Sigmoid colon (tissue), 7 donors: ENCODE measurements around the gene SMIM30. TPM values are rescaled to one million over a fixed set of nuclear protein-coding genes. Genes with fewer than 3 reads are reported as not detected.

Experiments
- DNase-seq: peaks from one replicate; pipeline ENCODE4 v3.0.0-alpha.2; 2019
- H3K27ac ChIP-seq, 4 donors: fragments of 200-600 bp; sonication (generic); one replicate each; pipeline ENCODE4 v1.5.1; 2016 to 2019; ENCODE audit warnings: mild to moderate bottlenecking in 1 of 4
- H3K27me3 ChIP-seq, 3 donors: fragments of 200-600 bp; sonication (generic); one replicate each; pipeline ENCODE4 v1.5.1; 2019; ENCODE audit warnings: mild to moderate bottlenecking in 1 of 3
- H3K36me3 ChIP-seq, 4 donors: fragments of 200-600 bp; sonication (generic); one replicate each; pipeline ENCODE4 v1.5.1; 2016 to 2019
- H3K4me1 ChIP-seq, 4 donors: fragments of 200-600 bp; sonication (generic); one replicate each; pipeline ENCODE4 v1.5.1; 2017 to 2019
- H3K4me3 ChIP-seq, 4 donors: fragments of 200-600 bp; sonication (generic); one replicate each; pipeline ENCODE4 v1.5.1; 2017 to 2019; ENCODE audit warnings: mild to moderate bottlenecking in 2 of 4, moderate library complexity in 1 of 4
- H3K9me3 ChIP-seq, 4 donors: fragments of 200-600 bp in 3 of 4; sonication (generic) in 3 of 4; one replicate each; pipeline versions ENCODE4 v1.5.1 to v1.6.1; 2013 to 2019
- EP300 ChIP-seq, 4 donors: sonication (generic); formaldehyde crosslinking; IDR thresholded peaks; one replicate each; pipeline ENCODE4 v1.6.1; 2017; ENCODE audit warnings: antibody characterized with exemption in 4 of 4
- POLR2A ChIP-seq, 2 donors: fragments of 450-650 bp; IDR thresholded peaks; one replicate each; pipeline ENCODE4 v1.6.1; 2016; ENCODE audit warnings: antibody characterized with exemption in 2 of 2, mild to moderate bottlenecking in 2 of 2, moderate library complexity in 2 of 2
- POLR2AphosphoS5 ChIP-seq, 4 donors: sonication (generic); formaldehyde crosslinking; IDR thresholded peaks; one replicate each; pipeline ENCODE4 v1.6.1; 2017; ENCODE audit warnings: antibody characterized with exemption in 4 of 4
- WGBS, 2 donors: extraction: QIAGEN DNeasy Blood & Tissue Kit; methylation state at CpG; one replicate each; pipeline ENCODE4 v1.1.7; 2013; 5-methylcytosine and 5-hydroxymethylcytosine counted together
- intact Hi-C: fragments of 100-400 bp; cut with DNase I; formaldehyde crosslinking; loops from one replicate; pipeline ENCODE4 v1.15.1; 2023
- polyA plus RNA-seq, 3 donors: library from polyadenylated mRNA; stranded (reverse); fragments of 200-250 nt; gene quantifications; one replicate each; pipeline ENCODE4 v1.2.3, GENCODE V29; 2013
- total RNA-seq, 4 donors: library from RNA; depleted of rRNA; stranded (reverse); fragments of >200 nt; gene quantifications; one replicate each; pipeline ENCODE4 v1.1.0, GENCODE V29; 2016
- TF ChIP-seq, protein P1 (sequence below), 4 experiments: fragments of 450-650 bp in 3 of 4; fragments of 200-600 bp in 1 of 4; IDR thresholded peaks; one replicate each; pipeline ENCODE4 v1.5.1; 2016 to 2019; ENCODE audit warnings: antibody characterized with exemption in 4 of 4, mild to moderate bottlenecking in 3 of 4, moderate library complexity in 2 of 4
- donor health status: healthy with polysubstance abuse.
- donor health status: Bipolar disorder and iron deficiency.
- donor health status: healthy.

SMIM30 gene
- total and polyA plus RNA-seq, 7 donors, result 37.0 to 79.0 (median 56.7) TPM

DNA sequence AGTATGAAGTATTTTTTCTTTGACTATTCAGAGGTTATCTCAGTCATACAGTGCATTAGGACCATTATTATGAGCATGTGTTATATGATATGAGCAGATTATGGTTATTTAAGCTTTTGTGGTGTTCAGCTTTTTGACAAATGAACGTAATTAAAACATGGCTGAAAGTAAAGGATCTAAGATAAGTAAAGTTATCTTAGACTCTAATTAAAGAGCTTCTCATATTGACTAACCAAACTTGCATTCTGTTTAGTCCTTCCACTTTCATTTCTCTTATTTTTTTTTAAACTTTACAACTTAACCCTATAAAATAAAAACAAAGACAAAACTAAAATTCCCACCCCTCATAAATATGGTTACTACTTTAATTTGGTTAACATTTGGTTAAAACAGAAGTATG, 24.8 kb downstream of the SMIM30 start:
- 69 to 73% methylated on average over 1 of the region's 1 CpG for WGBS, 2 donors
- no peak overlapping the region for H3K27ac ChIP-seq
- intact Hi-C loops, result no loop called here
- TF ChIP-seq, protein P1, sequence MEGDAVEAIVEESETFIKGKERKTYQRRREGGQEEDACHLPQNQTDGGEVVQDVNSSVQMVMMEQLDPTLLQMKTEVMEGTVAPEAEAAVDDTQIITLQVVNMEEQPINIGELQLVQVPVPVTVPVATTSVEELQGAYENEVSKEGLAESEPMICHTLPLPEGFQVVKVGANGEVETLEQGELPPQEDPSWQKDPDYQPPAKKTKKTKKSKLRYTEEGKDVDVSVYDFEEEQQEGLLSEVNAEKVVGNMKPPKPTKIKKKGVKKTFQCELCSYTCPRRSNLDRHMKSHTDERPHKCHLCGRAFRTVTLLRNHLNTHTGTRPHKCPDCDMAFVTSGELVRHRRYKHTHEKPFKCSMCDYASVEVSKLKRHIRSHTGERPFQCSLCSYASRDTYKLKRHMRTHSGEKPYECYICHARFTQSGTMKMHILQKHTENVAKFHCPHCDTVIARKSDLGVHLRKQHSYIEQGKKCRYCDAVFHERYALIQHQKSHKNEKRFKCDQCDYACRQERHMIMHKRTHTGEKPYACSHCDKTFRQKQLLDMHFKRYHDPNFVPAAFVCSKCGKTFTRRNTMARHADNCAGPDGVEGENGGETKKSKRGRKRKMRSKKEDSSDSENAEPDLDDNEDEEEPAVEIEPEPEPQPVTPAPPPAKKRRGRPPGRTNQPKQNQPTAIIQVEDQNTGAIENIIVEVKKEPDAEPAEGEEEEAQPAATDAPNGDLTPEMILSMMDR (IDR thresholded peaks at IDR 0.05), result no peak
- TF ChIP-seq POLR2AphosphoS5 (IDR thresholded peaks at IDR 0.05) (no peak), POLR2A (IDR thresholded peaks at IDR 0.05) (no peak), EP300 (IDR thresholded peaks at IDR 0.05) (no peak)
- no peaks in the 10 kb centered on the region for H3K4me1 ChIP-seq
- H3K9me3 ChIP-seq, result no peaks in the 10 kb centered on the region
- H3K27me3 ChIP-seq, result no peaks in the 10 kb centered on the region
- DNase-seq, result no peak
- no peaks in the 10 kb centered on the region for H3K36me3 ChIP-seq
- H3K4me3 ChIP-seq, result no peak overlapping the region

DNA sequence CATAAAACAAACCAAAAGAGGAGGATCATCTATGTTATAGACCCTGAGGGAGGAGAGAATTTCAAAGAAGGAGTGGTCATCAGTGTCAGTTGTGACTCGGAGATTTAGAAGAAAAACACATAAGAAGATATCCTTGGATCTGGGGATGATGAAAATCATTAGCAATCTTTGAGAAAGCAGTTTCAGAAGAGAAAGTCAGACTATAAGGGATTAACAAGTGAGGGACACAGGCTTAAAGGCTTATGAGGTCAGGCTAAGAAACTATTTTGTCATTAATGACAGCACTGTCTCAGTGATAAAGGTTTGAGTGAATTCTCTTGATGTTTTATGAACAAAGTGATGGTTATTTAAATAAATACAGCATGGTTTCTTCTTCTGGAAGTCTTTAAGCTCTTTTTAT, 25.6 kb downstream of the SMIM30 start:
- intact Hi-C loops, result no loop called here
- Histone ChIP-seq H3K4me3 (no peak overlapping the region), H3K27me3 (no peaks in the 10 kb centered on the region), H3K4me1 (no peaks in the 10 kb centered on the region), H3K27ac (no peak overlapping the region), H3K36me3 (no peaks in the 10 kb centered on the region), H3K9me3 (no peaks in the 10 kb centered on the region)
- DNase-seq, result no peak
- TF ChIP-seq, protein P1 (IDR thresholded peaks at IDR 0.05), result no peak
- no peak for TF ChIP-seq EP300 (IDR thresholded peaks at IDR 0.05)
- no peak for TF ChIP-seq POLR2AphosphoS5 (IDR thresholded peaks at IDR 0.05)
- no peak for TF ChIP-seq POLR2A (IDR thresholded peaks at IDR 0.05)
- 80 to 86% methylated on average over 1 of the region's 1 CpG for WGBS, 2 donors

DNA sequence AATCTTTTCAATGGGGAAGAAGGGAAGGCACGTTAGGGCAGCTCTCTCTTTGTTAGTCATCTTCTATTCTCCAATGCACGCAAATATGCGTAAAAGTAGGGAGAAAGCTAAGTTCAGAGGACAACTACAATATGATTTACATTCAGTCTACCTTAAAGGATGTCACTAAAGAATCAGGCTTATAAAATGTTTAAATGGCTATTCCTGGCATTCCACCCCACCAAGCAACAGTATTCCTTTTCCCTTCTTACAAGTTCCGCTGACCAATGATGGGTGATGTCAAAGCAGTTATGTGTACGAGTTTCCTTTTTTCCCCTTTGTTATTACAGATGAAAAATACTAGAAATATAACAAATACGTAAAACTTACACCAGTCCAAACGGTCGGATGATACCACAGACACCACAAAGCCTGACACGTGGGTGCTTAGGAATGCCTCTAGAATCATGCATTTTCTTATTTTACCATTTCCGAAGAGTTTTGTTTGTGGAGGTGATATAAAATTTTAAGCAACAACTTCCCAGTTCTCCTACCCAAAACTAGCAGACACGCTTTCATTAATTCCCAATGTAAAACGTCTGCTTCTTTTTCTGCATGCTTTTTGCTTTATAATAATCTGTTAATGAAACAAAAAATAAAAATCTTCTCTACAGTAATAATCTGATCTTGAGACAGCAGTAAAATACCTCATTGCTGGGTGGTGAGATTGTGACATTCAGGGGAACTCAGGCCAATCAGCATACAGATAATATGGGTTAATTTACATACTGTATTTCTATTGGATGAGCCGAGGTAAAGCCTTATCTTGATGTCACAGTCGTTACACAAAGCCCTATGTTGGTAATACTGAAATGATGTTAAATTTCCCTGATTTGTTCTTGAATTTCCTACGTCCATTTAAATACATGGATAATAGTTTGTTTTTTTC, 31.0 kb downstream of the SMIM30 start:
- Histone ChIP-seq H3K4me3 (peak overlapping the region in 3 of 4 donors; percentile 49 to 54 (median 54)), H3K36me3 (no peaks in the 10 kb centered on the region), H3K4me1 (peaks cover 0 to 18% (median 10%) of the 10 kb centered on the region in 4 donors), H3K27me3 (no peaks in the 10 kb centered on the region), H3K27ac (peak overlapping the region in 3 of 4 donors; percentile 19 to 45 (median 33)), H3K9me3 (no peaks in the 10 kb centered on the region)
- 45 to 56% methylated on average over 15 of the region's 15 CpGs for WGBS, 2 donors
- intact Hi-C loops, result no loop called here
- DNase-seq, result no peak
- TF ChIP-seq POLR2AphosphoS5 (IDR thresholded peaks at IDR 0.05) (no peak), POLR2A (IDR thresholded peaks at IDR 0.05) (no peak), EP300 (IDR thresholded peaks at IDR 0.05) (no peak)
- TF ChIP-seq, protein P1 (IDR thresholded peaks at IDR 0.05), result no peak

DNA sequence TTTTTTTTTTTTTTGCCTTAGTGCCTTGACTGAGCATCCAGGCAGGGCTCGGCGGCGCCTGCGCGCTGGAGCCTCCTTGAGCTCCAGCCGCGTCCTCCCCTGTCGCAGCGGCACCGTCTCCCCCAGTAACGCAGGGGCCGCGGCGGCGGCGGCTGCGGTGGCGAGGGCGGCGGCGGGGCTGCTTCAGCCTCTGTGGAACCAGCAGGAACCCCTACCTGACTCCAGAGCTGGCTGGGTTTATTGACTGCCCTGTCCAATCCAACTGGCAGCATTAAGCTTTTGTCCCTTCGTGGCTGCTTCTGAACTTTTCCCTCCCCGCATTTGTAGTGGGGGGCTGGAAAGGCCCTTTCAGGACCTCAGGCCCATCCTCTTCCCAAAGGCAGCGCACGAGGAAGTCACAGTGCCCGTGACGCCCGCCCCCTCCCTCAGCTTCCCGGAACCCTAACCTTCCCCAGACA, 31.9 kb downstream of the SMIM30 start, which contains the start of gene GPR85:
Gene GPR85 (minus strand): TSS at position 397 of the 458 bp plus-strand sequence. CDS start 2,106 bp downstream, outside the sequence.
- TF ChIP-seq POLR2AphosphoS5 (IDR thresholded peaks at IDR 0.05) (no peak), EP300 (IDR thresholded peaks at IDR 0.05) (no peak), POLR2A (IDR thresholded peaks at IDR 0.05) (no peak)
- TF ChIP-seq, protein P1 (IDR thresholded peaks at IDR 0.05), result no peak
- intact Hi-C loops, result no loop called here
- peak within 1 kb of the TSS; percentile 28 to 61 (median 39) for H3K27ac ChIP-seq
- peak within 1 kb of the TSS; percentile 30 to 54 (median 52) for H3K4me3 ChIP-seq
- WGBS, 2 donors, result 1 to 3% methylated on average over 29 of the region's 29 CpGs
- no peaks in the 10 kb centered on the region for H3K27me3 ChIP-seq
- no peaks in the 10 kb centered on the region for H3K36me3 ChIP-seq
- no peaks in the 10 kb centered on the region for H3K9me3 ChIP-seq
- peaks cover 0 to 18% (median 10%) of the 10 kb centered on the region in 4 donors for H3K4me1 ChIP-seq
- peak; percentile 76 for DNase-seq
